GM18517 (cell line): ENCODE measurements around the gene TAP2.
"Not testable (repeated sequence)": the region's sequence is repeated elsewhere in the genome, so short reads cannot be mapped to it uniquely, and the experiment has no call there.

Source experiments
- ATAC-seq: cut with Tn5 transposase; IDR thresholded peaks from one replicate; pipeline ENCODE4 v1.9.1; 2021; ENCODE audit warnings: mild to moderate bottlenecking, moderate library complexity; ENCODE audit not compliant: unreplicated experiment

TAP2 gene

GRCh38 chr6:32838114-32838958, at the start of gene TAP2:
TSS of gene TAP2 (minus strand) at chr6:32838739. CDS start at chr6:32838233, 506 bp downstream.
- ATAC-seq = peak; percentile 68

- no peak for ATAC-seq
These were observed 49.1 kb upstream of the TAP2 start for GRCh38 chr6:32887616-32888015.

- no peak for ATAC-seq
These were observed 48.3 kb upstream of the TAP2 start for GRCh38 chr6:32886681-32887383.

- ATAC-seq = no peak
These were observed 47.3 kb upstream of the TAP2 start for GRCh38 chr6:32885698-32886286.

GRCh38 chr6:32883789-32884188, 45.2 kb upstream of the TAP2 start:
- no peak for ATAC-seq

GRCh38 chr6:32882879-32883250, 44.3 kb upstream of the TAP2 start:
- ATAC-seq = no peak

GRCh38 chr6:32880962-32881361, 42.4 kb upstream of the TAP2 start:
- ATAC-seq = not testable (repeated sequence)

- ATAC-seq = no peak
These were observed 41.2 kb upstream of the TAP2 start for GRCh38 chr6:32879691-32880090.

- no peak for ATAC-seq
These were observed 38.1 kb upstream of the TAP2 start for GRCh38 chr6:32876603-32877002.

GRCh38 chr6:32873947-32874346, 35.4 kb upstream of the TAP2 start:
- ATAC-seq = not testable (repeated sequence)

- peak; percentile 41 for ATAC-seq
These were observed 29.8 kb upstream of the TAP2 start for GRCh38 chr6:32868257-32868788.

- ATAC-seq = peak; percentile 25
These were observed 29.2 kb upstream of the TAP2 start for GRCh38 chr6:32867554-32868256.

- ATAC-seq = no peak
These were observed 28.5 kb upstream of the TAP2 start for GRCh38 chr6:32867022-32867477.

- no peak for ATAC-seq
These were observed 27.3 kb upstream of the TAP2 start for GRCh38 chr6:32865724-32866443.

- no peak for ATAC-seq
These were observed 24.2 kb upstream of the TAP2 start for GRCh38 chr6:32862725-32863124.

GRCh38 chr6:32860674-32861073, 22.1 kb upstream of the TAP2 start:
- no peak for ATAC-seq

- ATAC-seq = no peak
These were observed 19.7 kb upstream of the TAP2 start for GRCh38 chr6:32858194-32858593.

GRCh38 chr6:32857156-32857891, 18.8 kb upstream of the TAP2 start:
- ATAC-seq = no peak

GRCh38 chr6:32855467-32856174, 17.1 kb upstream of the TAP2 start:
- ATAC-seq = no peak
